ENCODE results near the gene PLEKHA8.
A peak's percentile ranks its signal among the peaks of the same experiment; 100 is the strongest.

PLEKHA8 gene

GRCh38 chr7:30023524-30023923 is 4.7 kb upstream of the PLEKHA8 start:
- no peak for DNase-seq (ENCODE audit: low read depth in 2 of 2)

- peak; percentile 89 for DNase-seq (ENCODE audit: low read depth in 2 of 2)
Measured at GRCh38 chr7:30026229-30027064, 1.8 kb upstream of the PLEKHA8 start, which contains the start of gene FKBP14. Gene FKBP14, minus strand, starts transcription at chr7:30026702. Its CDS starts 194 bp downstream, at chr7:30026508.

GRCh38 chr7:30027065-30027456 is 1.2 kb upstream of the PLEKHA8 start:
- DNase-seq (ENCODE audit: low read depth in 2 of 2), result peak; percentile 2 to 7

- no peak for DNase-seq (ENCODE audit: low read depth in 2 of 2)
Measured at GRCh38 chr7:30027740-30028215, 434 bp upstream of the PLEKHA8 start.

GRCh38 chr7:30028749-30029635 is 780 bp downstream of the PLEKHA8 start:
- DNase-seq (ENCODE audit: low read depth in 2 of 2), result peak in 1 of 2 donors; percentile 4

GRCh38 chr7:30029696-30030095 is 1.5 kb downstream of the PLEKHA8 start:
- peak in 1 of 2 donors; percentile 2 for DNase-seq (ENCODE audit: low read depth in 2 of 2)

GRCh38 chr7:30032310-30033125 is 4.3 kb downstream of the PLEKHA8 start:
- no peak for DNase-seq (ENCODE audit: low read depth in 2 of 2)

GRCh38 chr7:30034501-30034900 is 6.3 kb downstream of the PLEKHA8 start:
- DNase-seq (ENCODE audit: low read depth in 2 of 2), result no peak

GRCh38 chr7:30036220-30036619 is 8.0 kb downstream of the PLEKHA8 start:
- no peak for DNase-seq (ENCODE audit: low read depth in 2 of 2)

GRCh38 chr7:30038196-30038980 is 10.2 kb downstream of the PLEKHA8 start:
- DNase-seq (ENCODE audit: low read depth in 2 of 2), result no peak

- no peak for DNase-seq (ENCODE audit: low read depth in 2 of 2)
Measured at GRCh38 chr7:30040938-30041337, 12.7 kb downstream of the PLEKHA8 start.

- no peak for DNase-seq (ENCODE audit: low read depth in 2 of 2)
Measured at GRCh38 chr7:30041526-30042269, 13.5 kb downstream of the PLEKHA8 start.

- no peak for DNase-seq (ENCODE audit: low read depth in 2 of 2)
Measured at GRCh38 chr7:30046127-30046770, 18.0 kb downstream of the PLEKHA8 start.

GRCh38 chr7:30047124-30047523 is 18.9 kb downstream of the PLEKHA8 start:
- DNase-seq (ENCODE audit: low read depth in 2 of 2), result no peak

- DNase-seq (ENCODE audit: low read depth in 2 of 2), result no peak
Measured at GRCh38 chr7:30048582-30048981, 20.4 kb downstream of the PLEKHA8 start.

GRCh38 chr7:30049173-30049572 is 21.0 kb downstream of the PLEKHA8 start:
- DNase-seq (ENCODE audit: low read depth in 2 of 2), result no peak

GRCh38 chr7:30053068-30053467 is 24.9 kb downstream of the PLEKHA8 start:
- DNase-seq (ENCODE audit: low read depth in 2 of 2), result no peak

GRCh38 chr7:30057741-30058140 is 29.5 kb downstream of the PLEKHA8 start:
- no peak for DNase-seq (ENCODE audit: low read depth in 2 of 2)

GRCh38 chr7:30061786-30062185 is 33.6 kb downstream of the PLEKHA8 start:
- peak; percentile 1 to 7 for DNase-seq (ENCODE audit: low read depth in 2 of 2)

- DNase-seq (ENCODE audit: low read depth in 2 of 2), result no peak
Measured at GRCh38 chr7:30062587-30062986, 34.4 kb downstream of the PLEKHA8 start.

Data from stimulated activated CD4-positive, alpha-beta T cell treated with anti-CD3 and anti-CD28 coated beads, Interleukin-15, amount 100 ng/mL, for 48 hours (primary cell).